Gastrocnemius medialis (tissue), 4 donors: ENCODE results near the gene TNFSF12.

Experiments used
- POLR2A ChIP-seq, 2 donors: fragments of 450-650 bp; IDR thresholded peaks; one replicate each; pipeline ENCODE4 v1.6.1; 2017; ENCODE audit warnings: antibody characterized with exemption in 2 of 2, mild to moderate bottlenecking in 2 of 2, moderate library complexity in 2 of 2
- TF ChIP-seq, protein P1 (sequence below), 5 experiments: fragments of 450-650 bp in 3 of 5; fragments of 200-600 bp in 2 of 5; sonication (generic) in 2 of 5; IDR thresholded peaks in 4 of 5; conservative IDR thresholded peaks in 1 of 5; 1 replicate in 4 of 5; 2 replicates in 1 of 5; pipeline ENCODE4 v1.5.1; 2016 to 2019; ENCODE audit warnings: antibody characterized with exemption in 5 of 5, mild to moderate bottlenecking in 3 of 5, moderate library complexity in 3 of 5

DNA sequence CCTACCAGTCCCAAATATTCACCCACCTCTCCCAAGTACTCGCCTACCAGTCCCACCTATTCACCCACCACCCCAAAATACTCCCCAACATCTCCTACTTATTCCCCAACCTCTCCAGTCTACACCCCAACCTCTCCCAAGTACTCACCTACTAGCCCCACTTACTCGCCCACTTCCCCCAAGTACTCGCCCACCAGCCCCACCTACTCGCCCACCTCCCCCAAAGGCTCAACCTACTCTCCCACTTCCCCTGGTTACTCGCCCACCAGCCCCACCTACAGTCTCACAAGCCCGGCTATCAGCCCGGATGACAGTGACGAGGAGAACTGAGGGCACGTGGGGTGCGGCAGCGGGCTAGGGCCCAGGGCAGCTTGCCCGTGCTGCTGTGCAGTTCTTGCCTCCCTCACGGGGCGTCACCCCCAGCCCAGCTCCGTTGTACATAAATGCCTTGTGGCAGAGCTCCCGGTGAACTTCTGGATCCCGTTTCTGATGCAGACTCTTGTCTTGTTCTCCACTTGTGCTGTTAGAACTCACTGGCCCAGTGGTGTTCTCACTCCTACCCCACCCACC is 34.9 kb upstream of the TNFSF12 start:
- TF ChIP-seq, protein P1, sequence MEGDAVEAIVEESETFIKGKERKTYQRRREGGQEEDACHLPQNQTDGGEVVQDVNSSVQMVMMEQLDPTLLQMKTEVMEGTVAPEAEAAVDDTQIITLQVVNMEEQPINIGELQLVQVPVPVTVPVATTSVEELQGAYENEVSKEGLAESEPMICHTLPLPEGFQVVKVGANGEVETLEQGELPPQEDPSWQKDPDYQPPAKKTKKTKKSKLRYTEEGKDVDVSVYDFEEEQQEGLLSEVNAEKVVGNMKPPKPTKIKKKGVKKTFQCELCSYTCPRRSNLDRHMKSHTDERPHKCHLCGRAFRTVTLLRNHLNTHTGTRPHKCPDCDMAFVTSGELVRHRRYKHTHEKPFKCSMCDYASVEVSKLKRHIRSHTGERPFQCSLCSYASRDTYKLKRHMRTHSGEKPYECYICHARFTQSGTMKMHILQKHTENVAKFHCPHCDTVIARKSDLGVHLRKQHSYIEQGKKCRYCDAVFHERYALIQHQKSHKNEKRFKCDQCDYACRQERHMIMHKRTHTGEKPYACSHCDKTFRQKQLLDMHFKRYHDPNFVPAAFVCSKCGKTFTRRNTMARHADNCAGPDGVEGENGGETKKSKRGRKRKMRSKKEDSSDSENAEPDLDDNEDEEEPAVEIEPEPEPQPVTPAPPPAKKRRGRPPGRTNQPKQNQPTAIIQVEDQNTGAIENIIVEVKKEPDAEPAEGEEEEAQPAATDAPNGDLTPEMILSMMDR (IDR thresholded peaks at IDR 0.05 in 4 of 5, conservative IDR thresholded peaks at IDR 0.05 in 1 of 5): no peak
- no peak for TF ChIP-seq POLR2A (IDR thresholded peaks at IDR 0.05)
